Adrenal gland (tissue), 5 donors: ENCODE results near the gene EZH2.

Experiments
- CTCF ChIP-seq, 6 experiments: fragments of 450-650 bp in 4 of 6; fragments of 200-600 bp in 2 of 6; sonication (generic) in 1 of 6; IDR thresholded peaks; 1 replicate in 5 of 6; 2 replicates in 1 of 6; pipeline versions ENCODE4 v1.5.1 to v1.8.0; 2016 to 2021; ENCODE audit warnings: antibody characterized with exemption in 6 of 6, mild to moderate bottlenecking in 2 of 6, moderate library complexity in 1 of 6
- POLR2A ChIP-seq, 2 donors: fragments of 450-650 bp; IDR thresholded peaks; one replicate each; pipeline ENCODE4 v1.6.1; 2017; ENCODE audit warnings: antibody characterized with exemption in 2 of 2, mild to moderate bottlenecking in 2 of 2, moderate library complexity in 1 of 2
- donor health status: DM: no; HTN: no; CAD: no.

- TF ChIP-seq CTCF (IDR thresholded peaks at IDR 0.05) (no peak), POLR2A (IDR thresholded peaks at IDR 0.05) (no peak)
Observed at GRCh38 chr7:148909568-148909967, 25.5 kb upstream of the EZH2 start.
